ENCODE measurements around the gene CLECL1.

- TF ChIP-seq CTCF (IDR thresholded peaks at IDR 0.05) (no peak), POLR2A (IDR thresholded peaks at IDR 0.05) (no peak)
Measured at GRCh38 chr12:9730591-9730990, 2.3 kb downstream of the CLECL1 start.
